Stimulated activated CD8-positive, alpha-beta memory T cell treated with anti-CD3 and anti-CD28 coated beads, Interleukin-4, amount 100 ng/mL, for 4 hours (primary cell): Measurements from ENCODE around the gene RBP3.

Source experiments
- DNase-seq, 2 donors: peaks; one replicate each; pipeline ENCODE4 v3.0.0-alpha.2; 2020; ENCODE audit warnings: low read depth in 2 of 2, low spot score in 1 of 2

Gene RBP3

DNA sequence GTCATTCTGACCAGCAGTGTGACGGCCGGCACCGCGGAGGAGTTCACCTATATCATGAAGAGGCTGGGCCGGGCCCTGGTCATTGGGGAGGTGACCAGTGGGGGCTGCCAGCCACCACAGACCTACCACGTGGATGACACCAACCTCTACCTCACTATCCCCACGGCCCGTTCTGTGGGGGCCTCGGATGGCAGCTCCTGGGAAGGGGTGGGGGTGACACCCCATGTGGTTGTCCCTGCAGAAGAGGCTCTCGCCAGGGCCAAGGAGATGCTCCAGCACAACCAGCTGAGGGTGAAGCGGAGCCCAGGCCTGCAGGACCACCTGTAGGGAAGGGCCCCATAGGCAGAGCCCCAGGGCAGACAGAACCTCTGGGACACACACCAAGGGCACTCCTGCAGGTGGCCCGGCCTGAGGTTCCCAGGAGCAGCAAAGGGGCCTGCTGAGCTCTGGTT, 9.0 kb downstream of the RBP3 start:
- no peak for DNase-seq

- no peak for DNase-seq
Measured at GRCh38 chr10:47357911-47358310, 9.7 kb downstream of the RBP3 start.

GRCh38 chr10:47358457-47358856, 10.3 kb downstream of the RBP3 start:
- no peak for DNase-seq

GRCh38 chr10:47359101-47359500, 10.9 kb downstream of the RBP3 start:
- no peak for DNase-seq

DNA sequence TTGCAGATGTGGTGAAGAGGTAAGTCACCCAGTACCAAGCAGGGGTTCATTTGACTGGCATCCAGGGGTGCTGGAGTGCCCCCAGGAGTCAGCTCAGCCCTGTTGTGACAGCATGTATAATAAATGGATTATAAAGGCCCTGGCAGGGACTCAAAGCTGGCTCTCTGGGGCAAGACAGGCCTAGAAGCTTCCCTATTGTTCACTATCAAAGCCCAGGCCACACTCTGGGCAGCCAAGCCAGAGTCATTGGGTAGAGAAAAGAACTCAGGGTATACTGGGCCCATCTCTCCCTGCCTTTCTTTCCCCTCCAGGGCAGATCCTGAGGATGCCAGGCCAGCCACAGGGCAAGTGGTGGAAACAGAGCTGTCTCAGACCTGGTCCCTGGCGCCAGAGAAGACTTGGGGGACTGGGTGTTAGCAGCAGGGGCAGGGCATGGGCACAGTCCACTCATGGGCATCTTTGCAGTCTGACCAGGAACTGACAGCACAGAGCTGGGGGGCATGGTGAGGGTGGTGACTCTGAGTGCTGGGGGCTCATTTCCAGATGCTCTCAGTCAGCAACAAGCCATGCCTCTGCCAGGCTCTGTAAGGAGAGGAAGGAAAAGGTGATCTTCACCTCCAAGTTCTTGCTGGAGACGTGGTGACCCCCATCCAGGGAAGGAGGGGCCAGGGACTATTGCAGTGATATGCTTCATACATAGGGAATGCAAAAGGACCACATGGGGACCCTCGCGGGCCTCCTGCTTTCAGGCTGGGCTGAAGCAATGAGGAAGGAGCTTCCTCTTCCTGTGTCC, 11.7 kb downstream of the RBP3 start:
- no peak for DNase-seq

DNA sequence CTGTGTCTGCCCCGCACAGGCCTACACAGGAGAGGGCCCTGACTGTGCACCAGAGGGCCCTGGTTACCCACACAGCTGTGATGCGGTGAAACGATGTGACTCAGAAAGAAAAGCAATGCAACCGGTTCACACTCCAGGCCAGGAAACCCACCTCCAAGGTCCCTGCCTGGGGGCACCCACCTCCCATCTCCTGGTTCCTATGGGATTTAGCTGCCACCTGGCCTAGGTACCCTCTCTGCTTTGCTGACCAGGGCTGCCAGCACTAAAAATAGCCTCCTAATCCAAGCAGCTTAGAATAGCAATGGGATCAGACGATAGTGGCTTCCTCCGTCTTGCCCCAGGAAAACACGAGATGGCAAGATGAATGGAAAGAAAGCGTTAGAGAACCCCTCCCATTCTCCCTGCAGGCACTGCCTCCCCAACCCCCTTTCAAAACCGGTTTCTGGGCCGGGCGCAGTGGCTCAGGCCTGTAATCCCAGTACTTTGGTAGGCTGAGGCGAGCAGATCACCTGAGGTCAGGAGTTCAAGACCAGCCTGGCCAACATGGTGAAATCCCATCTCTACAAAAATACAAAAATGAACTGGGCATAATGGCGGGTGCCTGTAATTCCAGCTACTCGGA, 12.4 kb downstream of the RBP3 start:
- DNase-seq: no peak

DNA sequence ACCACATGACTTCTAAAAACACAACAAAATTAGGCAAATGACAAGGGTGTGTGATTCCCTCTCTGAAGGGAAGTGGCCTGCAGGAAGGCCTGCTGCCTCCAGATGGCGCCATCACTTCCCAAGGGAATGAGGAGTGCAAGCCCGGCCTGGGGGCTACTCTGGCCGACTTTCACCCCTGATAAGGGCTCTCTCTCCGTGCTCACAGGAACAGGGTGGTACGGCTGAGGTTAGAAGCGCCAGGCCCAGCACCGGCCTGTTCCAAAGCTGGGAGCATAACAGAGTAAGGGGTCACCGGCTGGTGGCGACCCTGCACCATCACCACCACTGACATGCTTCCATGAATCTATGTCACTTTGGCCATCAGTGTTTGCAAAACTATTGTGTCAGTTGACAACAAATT, 13.1 kb downstream of the RBP3 start:
- DNase-seq: no peak

DNA sequence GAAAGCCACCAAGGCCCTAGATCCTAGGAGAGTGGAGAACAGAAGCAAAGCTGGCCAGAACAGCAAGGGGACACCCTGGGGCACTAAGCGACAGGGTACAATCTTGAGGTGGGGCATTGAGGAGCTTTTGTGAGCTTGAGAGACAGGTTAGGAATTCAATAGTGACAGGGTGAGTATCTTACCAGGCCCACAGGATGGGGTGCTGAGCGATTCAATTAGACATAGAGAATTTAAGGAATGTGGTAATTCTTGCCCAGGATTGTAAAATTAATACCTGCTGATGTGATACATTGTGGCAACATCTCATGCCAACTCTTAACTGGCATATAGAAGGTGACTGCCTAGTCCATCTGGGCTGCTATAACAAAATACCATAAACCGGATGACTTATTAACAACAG, 14.0 kb downstream of the RBP3 start:
- no peak for DNase-seq

DNA sequence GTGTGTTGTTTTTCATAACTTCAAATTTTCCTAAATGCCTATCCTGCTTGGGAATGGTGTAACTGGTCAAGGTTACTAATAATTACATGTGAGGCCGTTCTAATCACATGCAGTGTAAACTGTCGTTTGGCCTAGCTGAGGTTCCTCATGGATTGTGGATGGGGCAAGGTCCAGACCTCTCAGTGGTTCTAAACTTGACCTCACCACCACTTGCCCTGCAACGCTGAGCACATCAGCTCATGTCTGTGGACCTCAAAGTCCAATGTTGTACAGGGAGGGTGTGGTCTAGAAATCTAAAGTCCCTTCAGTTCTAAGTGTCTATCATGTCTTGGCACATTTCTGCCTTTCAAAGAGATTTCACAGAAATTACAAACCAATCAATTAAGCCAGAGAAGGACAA, 15.6 kb downstream of the RBP3 start:
- DNase-seq: no peak

- DNase-seq: no peak
Measured at GRCh38 chr10:47364366-47364765, 16.2 kb downstream of the RBP3 start.

DNA sequence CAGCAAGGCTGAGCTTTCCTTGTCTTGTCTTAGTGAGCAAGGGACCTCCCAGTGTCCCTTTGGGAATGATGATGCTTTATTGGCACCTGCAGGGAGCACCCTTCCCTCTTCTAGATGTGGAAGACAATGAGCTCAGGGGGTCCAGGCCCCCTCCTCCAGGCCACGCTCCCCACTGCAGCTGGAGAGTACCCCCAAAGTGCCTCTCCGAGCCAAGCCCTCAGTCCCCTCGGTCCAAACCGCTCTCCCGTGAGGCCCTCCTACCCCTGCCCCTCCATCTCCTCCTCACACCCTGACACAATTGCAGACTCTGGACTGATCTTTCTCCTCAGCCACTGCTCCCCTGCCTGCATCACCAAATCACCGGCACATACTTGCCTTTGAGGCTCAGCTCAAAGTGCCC, 16.7 kb downstream of the RBP3 start:
- DNase-seq: no peak

DNA sequence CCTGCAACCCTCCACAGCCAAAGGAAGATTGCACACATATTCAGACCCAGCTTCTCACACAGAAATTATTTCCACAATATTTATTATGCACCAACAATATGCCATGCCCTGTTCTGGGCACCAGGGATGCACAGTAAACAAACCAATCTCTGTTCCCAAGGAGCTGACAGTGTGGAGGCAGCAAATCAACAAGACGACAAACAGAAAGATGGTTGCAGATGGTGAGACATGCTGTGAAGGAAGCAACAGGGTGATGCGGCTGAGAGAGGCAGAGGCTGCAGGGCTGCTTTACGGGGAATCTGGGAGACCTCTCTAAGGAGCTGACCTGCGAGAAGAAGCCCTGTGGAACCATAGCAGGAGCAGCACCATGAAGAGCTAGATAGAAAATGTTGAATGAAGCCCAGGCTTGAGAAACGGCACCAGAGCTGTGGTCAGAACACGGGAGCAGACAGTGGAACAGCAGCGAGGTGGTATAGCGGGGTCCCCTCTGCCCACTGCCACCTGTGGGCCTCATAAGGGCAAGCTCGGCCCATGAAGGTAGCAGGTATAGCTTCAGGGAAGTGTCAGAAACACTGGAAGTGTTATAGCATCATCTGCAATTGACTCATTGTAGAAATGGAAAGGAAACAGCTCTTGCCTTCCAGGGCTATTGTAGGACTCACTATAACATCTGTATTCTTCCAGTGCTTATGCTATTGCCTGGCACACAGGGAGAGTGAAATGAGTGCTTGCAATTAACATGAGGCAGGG, 17.4 kb downstream of the RBP3 start:
- no peak for DNase-seq

DNA sequence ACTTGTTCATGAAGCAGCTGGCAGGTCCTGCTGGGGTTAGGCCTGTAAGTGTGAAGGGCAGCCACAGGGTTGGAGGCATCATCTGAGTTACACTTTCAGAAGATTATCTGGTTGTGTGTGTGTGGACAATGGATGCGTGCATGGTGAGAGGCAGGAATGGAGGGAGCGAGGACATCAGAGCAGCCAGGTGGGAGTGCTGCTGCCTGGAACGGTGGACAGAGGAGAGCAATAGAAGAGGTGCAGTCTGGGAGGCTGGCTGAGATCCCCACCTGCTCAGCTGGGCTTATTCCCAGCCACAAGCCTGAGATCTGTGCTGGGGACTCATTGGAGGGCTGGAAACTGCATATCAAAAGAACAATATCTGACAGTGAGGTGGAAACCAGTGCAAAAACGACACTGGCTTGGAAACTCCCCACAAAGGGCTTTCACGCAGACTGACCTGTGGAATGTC, 18.0 kb downstream of the RBP3 start:
- DNase-seq: no peak

DNA sequence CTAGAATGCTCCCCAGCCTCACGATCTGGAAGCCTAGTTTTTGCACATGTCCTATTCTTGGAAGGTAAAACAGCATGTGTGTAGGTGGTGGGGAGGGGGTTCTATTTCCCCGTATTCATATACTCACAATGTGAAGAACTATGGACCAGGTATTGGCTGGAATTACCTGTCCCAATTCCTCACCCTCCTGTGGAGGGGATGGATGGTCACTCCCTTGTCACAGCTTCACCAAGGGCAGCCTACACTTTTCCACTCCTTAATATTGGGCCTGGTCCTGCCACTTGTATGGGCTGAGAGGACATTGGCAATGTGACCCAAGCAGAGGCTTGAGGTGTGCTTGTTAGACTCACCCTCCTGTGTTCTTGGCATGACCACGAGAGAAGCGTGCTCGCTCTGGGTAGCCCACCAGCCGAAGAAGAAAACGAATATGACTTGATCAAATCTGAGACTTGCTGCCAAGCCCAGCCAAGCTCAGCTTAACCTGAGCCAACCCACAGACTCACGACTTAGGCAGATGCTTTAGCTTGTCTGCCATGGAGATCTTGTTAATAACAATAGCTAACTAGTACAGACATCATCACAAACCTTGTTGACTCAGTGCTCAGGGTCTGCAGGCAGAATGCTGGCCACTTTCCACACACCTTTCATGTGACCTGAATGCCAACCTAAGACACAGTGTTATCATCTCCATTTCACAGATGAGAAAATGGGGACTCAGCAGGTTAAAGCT, 18.7 kb downstream of the RBP3 start:
- DNase-seq: no peak

- no peak for DNase-seq
Measured at GRCh38 chr10:47367646-47368045, 19.5 kb downstream of the RBP3 start.

- DNase-seq: no peak
Measured at GRCh38 chr10:47368431-47369180, 20.4 kb downstream of the RBP3 start.

GRCh38 chr10:47369251-47369894, 21.2 kb downstream of the RBP3 start:
- DNase-seq: no peak

GRCh38 chr10:47370015-47370767, 22.0 kb downstream of the RBP3 start:
- no peak for DNase-seq

GRCh38 chr10:47370878-47371277, 22.7 kb downstream of the RBP3 start:
- DNase-seq: no peak
